Measurements from ENCODE around the gene CPNE5.

Gene CPNE5

GRCh38 chr6:36884610-36885009, 45.4 kb upstream of the CPNE5 start:
- ATAC-seq (ENCODE audit: low read depth) = no peak
- H3K27ac ChIP-seq (ENCODE audit: poor library complexity, severe bottlenecking) = no peak overlapping the region
- TF ChIP-seq CTCF (IDR thresholded peaks at IDR 0.05; ENCODE audit: poor library complexity, severe bottlenecking) = no peak
- H3K4me3 ChIP-seq (ENCODE audit: severe bottlenecking) = no peak overlapping the region
- peaks cover 2% of the 10 kb centered on the region for H3K4me1 ChIP-seq (ENCODE audit: insufficient read depth, poor library complexity, severe bottlenecking)
- no peaks in the 10 kb centered on the region for H3K27me3 ChIP-seq (ENCODE audit: insufficient read depth, poor library complexity, severe bottlenecking)
- H3K36me3 ChIP-seq (ENCODE audit: low read depth) = no peaks in the 10 kb centered on the region
- no peak for DNase-seq (ENCODE audit: low spot score)
- peaks cover 3% of the 10 kb centered on the region for H3K9me3 ChIP-seq (ENCODE audit: severe bottlenecking)

GRCh38 chr6:36875250-36875633, 36.0 kb upstream of the CPNE5 start:
- H3K4me1 ChIP-seq (ENCODE audit: insufficient read depth, poor library complexity, severe bottlenecking) = peaks cover 14% of the 10 kb centered on the region
- DNase-seq (ENCODE audit: low spot score) (no peak), ATAC-seq (ENCODE audit: low read depth) (no peak)
- peak overlapping the region; percentile 80 for H3K4me3 ChIP-seq (ENCODE audit: severe bottlenecking)
- no peaks in the 10 kb centered on the region for H3K27me3 ChIP-seq (ENCODE audit: insufficient read depth, poor library complexity, severe bottlenecking)
- H3K9me3 ChIP-seq (ENCODE audit: severe bottlenecking) = no peaks in the 10 kb centered on the region
- peak overlapping the region; percentile 78 for H3K27ac ChIP-seq (ENCODE audit: poor library complexity, severe bottlenecking)
- TF ChIP-seq CTCF (IDR thresholded peaks at IDR 0.05; ENCODE audit: poor library complexity, severe bottlenecking) = no peak
- peaks cover 31% of the 10 kb centered on the region for H3K36me3 ChIP-seq (ENCODE audit: low read depth)

GRCh38 chr6:36874443-36875249, 35.4 kb upstream of the CPNE5 start, which contains the start of gene PPIL1:
Gene PPIL1 (minus strand): TSS chr6:36874803. CDS start chr6:36874772, 31 bp downstream.
- Histone ChIP-seq H3K9me3 (ENCODE audit: severe bottlenecking) (no peaks in the 10 kb centered on the region), H3K4me3 (ENCODE audit: severe bottlenecking) (peak within 1 kb of the TSS; percentile 80), H3K27me3 (ENCODE audit: insufficient read depth, poor library complexity, severe bottlenecking) (no peaks in the 10 kb centered on the region), H3K27ac (ENCODE audit: poor library complexity, severe bottlenecking) (peak within 1 kb of the TSS; percentile 78), H3K4me1 (ENCODE audit: insufficient read depth, poor library complexity, severe bottlenecking) (peaks cover 14% of the 10 kb centered on the region), H3K36me3 (ENCODE audit: low read depth) (peaks cover 37% of the 10 kb centered on the region)
- ATAC-seq (ENCODE audit: low read depth) (peak; percentile 91), DNase-seq (ENCODE audit: low spot score) (peak; percentile 87)
- no peak for TF ChIP-seq CTCF (IDR thresholded peaks at IDR 0.05; ENCODE audit: poor library complexity, severe bottlenecking)

GRCh38 chr6:36873612-36874442, 34.6 kb upstream of the CPNE5 start:
- H3K27me3 ChIP-seq (ENCODE audit: insufficient read depth, poor library complexity, severe bottlenecking) = no peaks in the 10 kb centered on the region
- DNase-seq (ENCODE audit: low spot score) = no peak
- ATAC-seq (ENCODE audit: low read depth) = no peak; the same call in 1 of the 3 replicates
- peaks cover 14% of the 10 kb centered on the region for H3K4me1 ChIP-seq (ENCODE audit: insufficient read depth, poor library complexity, severe bottlenecking)
- H3K4me3 ChIP-seq (ENCODE audit: severe bottlenecking) = peak overlapping the region; percentile 80
- TF ChIP-seq CTCF (IDR thresholded peaks at IDR 0.05; ENCODE audit: poor library complexity, severe bottlenecking) = peak; percentile 34
- no peaks in the 10 kb centered on the region for H3K9me3 ChIP-seq (ENCODE audit: severe bottlenecking)
- peak overlapping the region; percentile 78 for H3K27ac ChIP-seq (ENCODE audit: poor library complexity, severe bottlenecking)
- H3K36me3 ChIP-seq (ENCODE audit: low read depth) = peaks cover 45% of the 10 kb centered on the region

Data from RWPE2 (cell line).